HG03060 (cell line): ENCODE data around the gene SHISA3.

Source experiments
- ATAC-seq: cut with Tn5 transposase; IDR thresholded peaks from one replicate; pipeline ENCODE4 v1.9.1; 2021; ENCODE audit warnings: low read depth, moderate number of reproducible peaks; ENCODE audit not compliant: unreplicated experiment

Gene SHISA3

GRCh38 chr4:42436928-42437565 lies 39.8 kb downstream of the SHISA3 start:
- no peak for ATAC-seq

- ATAC-seq, result no peak
Observed at GRCh38 chr4:42440083-42440482, 42.8 kb downstream of the SHISA3 start.

- ATAC-seq, result no peak
Observed at GRCh38 chr4:42442601-42443000, 45.3 kb downstream of the SHISA3 start.

- no peak for ATAC-seq
Observed at GRCh38 chr4:42445038-42445437, 47.8 kb downstream of the SHISA3 start.

GRCh38 chr4:42446823-42447222 lies 49.5 kb downstream of the SHISA3 start:
- no peak for ATAC-seq
